Vagina (tissue), 2 donors: ENCODE results near the gene OAS1.

Experiments
- CTCF ChIP-seq, 3 experiments: fragments of 450-650 bp in 2 of 3; fragments of 200-600 bp in 1 of 3; sonication (generic) in 1 of 3; IDR thresholded peaks; one replicate each; pipeline ENCODE4 v1.5.1; 2017 to 2019; ENCODE audit warnings: antibody characterized with exemption in 3 of 3, mild to moderate bottlenecking in 2 of 3, moderate library complexity in 2 of 3
- POLR2A ChIP-seq, 2 donors: fragments of 450-650 bp; IDR thresholded peaks; one replicate each; pipeline ENCODE4 v1.6.1; 2017; ENCODE audit warnings: antibody characterized with exemption in 2 of 2, mild to moderate bottlenecking in 2 of 2, moderate library complexity in 2 of 2
- POLR2AphosphoS5 ChIP-seq, 2 donors: sonication (generic); formaldehyde crosslinking; IDR thresholded peaks; one replicate each; pipeline ENCODE4 v1.9.0; 2017; ENCODE audit warnings: antibody characterized with exemption in 2 of 2, mild to moderate bottlenecking in 2 of 2, low read depth in 1 of 2; ENCODE audit not compliant: insufficient read depth in 1 of 2

- TF ChIP-seq CTCF (IDR thresholded peaks at IDR 0.05) (no peak), POLR2A (IDR thresholded peaks at IDR 0.05) (no peak), POLR2AphosphoS5 (IDR thresholded peaks at IDR 0.05; ENCODE audit: insufficient read depth in 1 of 2, low read depth in 1 of 2) (no peak)
These were observed 25.8 kb downstream of the OAS1 start for GRCh38 chr12:112932485-112933128.
